Stimulated activated naive CD4-positive, alpha-beta T cell treated with Interleukin-2 at 50 U/mL for 16 hours (primary cell): ENCODE data around the gene BHLHE40.

ENCODE experiments used
- DNase-seq: peaks from one replicate; lab custom pipeline; 2025; lab: John Stamatoyannopoulos, UW

BHLHE40 gene

GRCh38 chr3:4983739-4984510, 4.7 kb downstream of the BHLHE40 start:
- peak; percentile 82 for DNase-seq

DNA sequence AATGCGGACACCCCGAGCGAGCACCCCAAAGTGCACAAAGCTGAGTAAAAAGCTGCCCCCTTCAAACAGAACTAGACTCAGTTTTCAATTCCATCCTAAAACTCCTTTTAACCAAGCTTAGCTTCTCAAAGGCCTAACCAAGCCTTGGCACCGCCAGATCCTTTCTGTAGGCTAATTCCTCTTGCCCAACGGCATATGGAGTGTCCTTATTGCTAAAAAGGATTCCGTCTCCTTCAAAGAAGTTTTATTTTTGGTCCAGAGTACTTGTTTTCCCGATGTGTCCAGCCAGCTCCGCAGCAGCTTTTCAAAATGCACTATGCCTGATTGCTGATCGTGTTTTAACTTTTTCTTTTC, 5.3 kb downstream of the BHLHE40 start:
- DNase-seq, result no peak

DNA sequence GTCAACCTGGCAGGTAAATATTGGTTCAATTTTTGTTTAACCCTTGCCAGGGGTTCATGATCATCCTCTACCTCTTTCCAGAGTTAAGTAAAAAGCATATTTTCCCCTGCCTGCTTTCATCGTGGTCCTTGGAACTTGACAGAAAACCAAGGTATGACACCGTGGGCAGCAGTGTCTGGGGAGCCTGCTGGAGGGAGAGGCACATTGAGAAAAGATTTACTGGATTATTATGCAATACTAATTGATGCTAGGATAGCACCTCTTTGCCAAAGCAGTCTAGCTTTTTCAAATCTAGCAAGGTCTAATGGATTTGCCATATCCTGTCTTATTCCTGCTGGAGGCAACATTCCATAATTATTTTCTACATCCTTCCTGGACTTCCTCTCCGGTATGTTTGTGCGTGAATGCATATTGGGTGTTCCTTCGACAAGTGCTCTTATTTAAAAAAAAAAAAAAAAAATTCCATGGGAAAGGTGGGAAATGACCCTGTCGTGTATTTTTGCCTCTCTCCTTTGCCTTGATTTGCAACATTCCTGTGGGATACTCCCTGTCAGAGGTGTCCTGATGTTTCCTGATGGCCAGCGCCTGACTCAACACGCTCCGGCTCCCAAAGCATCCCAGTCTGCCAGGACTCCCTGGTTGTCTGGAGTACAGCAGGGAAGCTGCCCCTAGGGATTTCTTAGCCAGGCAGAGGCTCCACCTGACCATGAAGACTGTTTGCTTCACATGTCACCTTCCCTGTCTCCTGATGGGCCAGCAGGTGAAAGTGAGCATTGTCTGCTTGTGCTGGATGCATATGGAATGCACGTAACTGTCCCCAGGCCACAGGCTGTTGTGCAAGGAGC, 6.3 kb downstream of the BHLHE40 start:
- DNase-seq, result no peak

DNA sequence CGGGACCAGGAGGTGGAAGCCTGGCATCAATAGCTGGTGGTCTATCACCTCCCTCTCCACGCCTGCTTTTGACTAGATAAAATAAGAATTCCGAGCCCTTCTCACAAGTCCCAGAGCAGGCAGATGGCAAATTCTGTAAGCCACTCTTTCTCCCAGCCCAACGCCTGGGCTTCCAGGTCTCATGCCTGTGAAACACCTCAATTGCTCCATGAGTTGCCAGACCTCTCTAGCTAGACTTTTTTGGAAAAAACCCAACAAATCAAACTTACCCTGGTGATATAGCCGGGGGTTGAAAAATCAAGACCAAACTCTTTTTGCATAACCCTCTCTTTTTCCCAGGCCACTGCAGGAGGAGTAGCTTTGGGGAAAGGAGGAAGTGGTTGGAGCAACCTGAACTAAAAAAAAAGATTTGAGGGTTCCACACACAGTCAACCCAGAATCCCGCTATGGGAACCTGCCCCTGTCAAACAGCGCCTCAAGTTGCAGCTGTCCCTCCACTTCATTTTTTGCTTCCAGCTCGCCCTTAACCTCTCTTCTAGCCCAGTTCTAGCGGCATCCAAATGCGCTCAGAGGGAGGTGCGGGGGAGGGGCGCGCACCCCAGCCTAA, 7.0 kb downstream of the BHLHE40 start:
- DNase-seq, result no peak

DNA sequence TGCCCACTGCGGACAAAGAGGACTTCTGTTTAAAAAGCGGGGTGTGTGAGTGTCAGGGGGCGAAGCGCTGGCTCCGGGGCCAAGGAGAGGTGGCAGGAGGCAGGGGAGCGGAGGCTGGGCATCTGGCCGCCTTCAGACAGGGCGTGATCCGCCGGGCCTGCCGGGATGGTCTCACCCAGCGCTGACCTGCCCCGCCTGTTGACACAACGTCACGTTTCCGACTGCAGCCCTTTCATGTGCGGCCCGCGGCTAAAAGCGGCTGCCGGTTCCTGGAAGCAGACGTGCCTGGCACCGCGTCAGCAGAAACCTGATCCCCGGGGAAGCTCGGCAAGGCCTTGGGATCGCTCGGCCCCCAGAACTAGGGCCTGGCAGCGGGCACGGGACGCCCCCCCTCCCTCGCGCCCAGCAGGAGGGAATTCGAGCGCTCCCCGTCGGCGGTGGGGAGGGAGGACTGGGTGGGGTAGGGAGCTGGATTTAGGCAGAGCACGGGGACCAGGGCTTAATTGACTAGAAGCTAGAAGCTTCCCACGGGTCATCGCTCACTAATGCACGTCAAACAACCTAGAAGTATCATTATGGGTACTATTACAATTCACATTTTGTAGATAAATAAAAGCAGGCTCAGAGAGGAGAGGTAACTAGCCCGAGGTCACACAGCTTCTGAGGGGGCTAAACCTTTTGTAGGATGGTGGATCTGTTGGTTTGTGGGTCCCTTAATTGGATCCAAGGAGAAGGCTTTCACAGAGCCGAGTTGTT, 7.7 kb downstream of the BHLHE40 start:
- DNase-seq, result peak; percentile 54

- no peak for DNase-seq
Observed at GRCh38 chr3:4987538-4988296, 8.5 kb downstream of the BHLHE40 start.

DNA sequence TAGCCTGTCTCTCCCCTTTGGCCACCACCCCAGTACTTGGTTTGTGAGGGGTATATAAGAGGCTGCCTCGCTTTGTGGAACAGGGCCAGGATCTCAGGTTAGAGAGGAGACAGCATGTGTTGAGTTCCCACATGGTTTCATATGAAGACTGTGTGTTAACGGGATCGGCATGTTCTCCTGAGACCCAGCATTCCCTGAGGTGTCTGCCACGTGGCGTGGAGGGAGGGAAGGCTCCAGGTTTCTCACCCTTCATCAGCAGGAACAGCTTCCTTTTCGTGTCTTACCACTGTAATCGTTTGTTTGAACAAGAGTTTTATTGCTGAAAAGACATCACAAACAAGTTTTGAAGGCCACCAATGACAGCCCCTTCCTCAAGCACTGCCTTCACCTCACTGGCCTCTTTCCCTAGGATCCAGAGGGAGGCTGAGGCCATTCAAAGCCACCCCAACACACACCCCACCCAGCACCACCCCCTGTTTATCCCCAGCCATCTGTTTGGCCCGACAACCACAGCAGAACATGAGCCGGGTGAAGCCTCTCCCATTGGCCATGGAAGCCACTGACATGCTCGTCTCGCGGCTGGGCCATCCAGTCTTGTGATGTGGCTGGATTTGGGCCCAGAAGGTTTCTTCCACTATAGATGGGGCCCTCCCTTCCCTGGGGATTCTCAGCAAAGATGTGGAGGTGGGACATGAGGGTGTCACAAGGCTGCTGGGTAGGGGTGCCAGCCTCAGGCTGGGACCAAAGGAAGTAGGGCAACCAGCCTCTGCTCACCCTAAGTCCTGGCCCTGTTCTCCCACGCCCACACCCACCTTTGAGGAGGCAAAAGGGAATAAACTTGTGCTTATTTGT, 10.0 kb downstream of the BHLHE40 start:
- DNase-seq, result no peak

GRCh38 chr3:4990069-4990468, 10.8 kb downstream of the BHLHE40 start:
- no peak for DNase-seq

DNA sequence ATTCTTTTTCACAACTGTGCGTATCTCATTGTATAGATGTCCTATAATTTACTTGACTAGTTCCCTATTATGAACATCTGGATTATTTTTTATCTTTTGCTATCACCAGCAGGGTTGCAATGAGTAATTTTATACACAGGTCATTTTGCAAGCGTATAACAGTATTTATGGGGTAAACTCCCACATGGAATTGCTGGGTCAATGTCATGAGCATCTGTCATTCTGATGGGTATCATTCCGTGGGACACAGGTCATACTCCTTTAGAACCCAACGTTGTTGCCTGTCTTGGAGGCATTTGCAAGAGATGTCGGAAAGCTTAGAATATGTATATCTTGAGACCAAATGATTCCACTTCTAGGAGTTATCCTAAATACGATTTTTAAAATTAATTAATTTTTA, 12.9 kb downstream of the BHLHE40 start:
- no peak for DNase-seq

DNA sequence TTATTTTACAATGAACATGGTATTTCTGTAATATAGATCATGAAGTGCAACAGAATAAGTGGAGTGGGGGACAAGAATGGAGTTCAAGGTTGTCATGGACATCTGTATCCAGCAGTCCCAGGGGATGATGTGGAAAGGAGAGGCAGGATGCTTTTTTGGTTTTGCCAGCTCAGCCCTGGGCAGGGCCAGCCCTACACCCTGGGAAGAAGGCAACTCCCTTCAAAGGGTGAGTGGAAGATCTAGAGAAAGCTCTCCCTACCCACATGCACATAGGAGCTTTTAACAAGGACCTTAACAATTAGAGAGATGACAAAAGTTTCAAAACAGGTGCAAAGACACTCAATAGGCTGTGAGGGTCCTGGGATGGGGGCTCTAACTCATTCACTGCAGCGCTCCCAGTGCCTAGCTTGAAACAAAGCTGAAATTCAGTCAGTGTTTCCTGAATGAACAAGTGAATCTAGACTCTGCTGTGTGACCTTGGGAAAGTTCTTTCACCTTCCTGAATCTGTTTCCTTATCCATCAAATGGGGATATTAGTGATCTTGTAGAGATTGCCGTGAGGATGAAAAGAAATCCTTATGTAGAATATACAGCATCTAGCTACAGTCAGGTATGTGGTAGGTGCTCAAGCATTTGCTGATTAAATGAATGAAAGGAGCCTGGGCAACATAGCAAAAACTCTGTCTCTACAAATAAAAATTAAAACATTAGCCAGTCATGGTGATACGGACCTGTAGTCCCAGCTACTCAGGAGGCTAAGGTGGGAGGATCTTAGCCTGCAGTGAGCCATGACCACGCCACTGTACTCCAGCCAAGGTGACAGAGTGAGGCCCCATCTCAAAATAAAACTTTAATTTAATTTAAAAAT, 14.3 kb downstream of the BHLHE40 start:
- DNase-seq, result no peak

GRCh38 chr3:4994144-4994730, 15.0 kb downstream of the BHLHE40 start:
- no peak for DNase-seq

GRCh38 chr3:4994823-4995499, 15.7 kb downstream of the BHLHE40 start:
- DNase-seq, result no peak

- no peak for DNase-seq
Observed at GRCh38 chr3:4995500-4996053, 16.3 kb downstream of the BHLHE40 start.

GRCh38 chr3:4996223-4996765, 17.1 kb downstream of the BHLHE40 start:
- no peak for DNase-seq

DNA sequence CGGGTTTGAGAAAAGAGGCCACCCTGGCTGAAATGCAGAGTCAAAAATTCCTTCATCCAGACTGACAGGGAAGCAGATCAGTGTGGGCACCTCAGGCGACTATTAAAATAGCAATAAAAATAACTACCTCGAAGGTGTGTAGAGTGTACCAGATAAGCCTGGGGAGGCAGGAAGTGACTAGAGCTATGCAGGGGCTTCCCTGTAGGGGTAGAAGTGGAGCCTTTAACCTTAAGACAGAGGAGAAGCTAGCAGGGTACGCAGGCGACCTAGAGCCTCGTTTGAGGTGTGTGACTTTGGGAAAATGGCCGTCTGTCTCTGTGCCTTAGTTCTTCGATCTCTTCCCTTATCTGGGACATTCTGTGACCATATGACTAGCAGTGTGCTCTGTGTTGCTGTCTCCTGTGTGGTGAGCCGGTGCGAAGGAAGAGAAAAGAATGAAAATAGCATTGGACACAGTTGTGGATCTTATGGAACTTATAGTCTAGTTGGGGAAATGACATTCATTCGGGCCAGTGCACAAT, 17.6 kb downstream of the BHLHE40 start:
- no peak for DNase-seq

DNA sequence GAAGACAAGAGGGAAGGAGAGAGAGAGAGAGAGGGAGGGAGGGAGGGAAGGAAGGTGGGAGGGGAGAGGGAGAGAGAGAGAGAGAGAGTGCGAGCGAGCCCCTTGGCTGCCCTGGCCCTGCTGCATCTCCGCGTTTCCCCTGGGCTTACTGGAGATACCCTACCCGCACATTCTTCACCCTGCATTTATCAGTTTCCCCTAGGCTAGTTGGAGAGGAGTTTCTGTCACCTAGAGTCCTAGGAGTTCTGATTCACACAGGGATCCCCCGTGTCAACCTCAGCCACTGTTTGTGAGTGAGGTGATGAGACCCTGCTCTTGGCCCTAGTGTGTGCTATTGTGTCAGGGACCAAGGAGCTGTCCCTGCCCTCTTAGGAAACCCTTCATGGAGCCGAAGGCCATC, 18.7 kb downstream of the BHLHE40 start:
- no peak for DNase-seq

GRCh38 chr3:4999531-5000184, 20.4 kb downstream of the BHLHE40 start:
- DNase-seq, result no peak
